NCI-H187 (cell line): ENCODE measurements around the gene ESPN.

Source experiments
- DNase-seq, 2 experiments: peaks; one replicate each; lab custom pipeline; 2025; lab: John Stamatoyannopoulos, UW

ESPN gene

GRCh38 chr1:6466751-6467150 lies 42.2 kb downstream of the ESPN start:
- DNase-seq: no peak

DNA sequence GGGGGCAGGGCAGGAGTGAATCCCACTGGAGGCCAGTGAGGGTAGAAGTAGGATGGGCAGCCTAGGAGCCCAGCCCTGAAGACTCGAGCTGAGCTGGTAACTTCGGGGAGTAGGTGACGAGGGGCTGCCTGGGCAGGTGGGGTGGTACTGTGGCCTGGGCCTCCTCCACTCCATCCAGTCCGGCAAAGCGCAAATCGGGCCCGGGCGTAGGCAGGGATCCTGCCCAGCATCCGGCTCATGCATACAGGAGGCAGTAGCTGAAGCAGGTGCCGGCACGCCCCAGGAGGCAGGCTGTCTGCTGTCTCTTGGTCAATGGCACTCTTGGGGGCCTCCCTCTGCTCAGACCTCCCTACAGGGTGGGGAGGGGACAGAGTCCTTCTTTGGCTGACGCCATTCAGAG lies 42.6 kb downstream of the ESPN start:
- no peak for DNase-seq

GRCh38 chr1:6467744-6468688 lies 43.4 kb downstream of the ESPN start:
- no peak for DNase-seq

DNA sequence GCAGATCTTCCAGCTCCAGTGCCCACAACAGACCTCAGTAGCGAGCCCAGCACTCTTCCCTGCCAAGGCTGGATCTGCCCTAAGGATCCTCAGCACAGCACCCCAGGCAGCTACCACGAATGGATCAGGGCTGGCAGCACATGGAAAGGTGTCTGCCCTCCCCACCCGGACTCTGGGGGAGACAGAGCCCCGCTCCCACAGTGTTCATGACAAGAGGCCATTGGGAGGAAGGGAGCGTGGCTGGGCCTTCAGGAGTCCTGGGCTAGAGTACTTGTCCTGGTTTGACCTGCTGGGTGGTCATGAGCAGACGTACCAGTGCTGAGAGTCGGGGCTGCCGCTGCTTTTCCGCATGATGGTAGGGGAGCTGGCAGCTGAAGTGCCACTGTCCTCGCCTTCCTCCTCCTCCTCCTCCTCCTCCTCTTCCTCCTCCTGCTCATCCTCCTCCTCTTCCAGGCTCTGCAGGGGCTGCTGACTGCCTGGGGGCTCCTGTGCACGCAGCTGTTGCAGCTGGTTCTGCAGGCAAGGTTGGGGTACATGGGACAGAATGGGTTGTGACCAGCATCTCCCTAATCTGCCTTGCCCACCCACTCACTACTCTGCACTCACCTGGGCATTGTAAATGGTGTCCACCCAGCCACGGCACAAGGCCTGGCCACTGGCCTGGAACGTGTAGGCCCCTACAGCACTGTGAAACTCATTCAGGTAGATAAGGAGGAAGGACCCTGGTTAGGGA lies 44.3 kb downstream of the ESPN start:
- DNase-seq: no peak

- no peak for DNase-seq
These were observed 45.8 kb downstream of the ESPN start for GRCh38 chr1:6470132-6471085.

DNA sequence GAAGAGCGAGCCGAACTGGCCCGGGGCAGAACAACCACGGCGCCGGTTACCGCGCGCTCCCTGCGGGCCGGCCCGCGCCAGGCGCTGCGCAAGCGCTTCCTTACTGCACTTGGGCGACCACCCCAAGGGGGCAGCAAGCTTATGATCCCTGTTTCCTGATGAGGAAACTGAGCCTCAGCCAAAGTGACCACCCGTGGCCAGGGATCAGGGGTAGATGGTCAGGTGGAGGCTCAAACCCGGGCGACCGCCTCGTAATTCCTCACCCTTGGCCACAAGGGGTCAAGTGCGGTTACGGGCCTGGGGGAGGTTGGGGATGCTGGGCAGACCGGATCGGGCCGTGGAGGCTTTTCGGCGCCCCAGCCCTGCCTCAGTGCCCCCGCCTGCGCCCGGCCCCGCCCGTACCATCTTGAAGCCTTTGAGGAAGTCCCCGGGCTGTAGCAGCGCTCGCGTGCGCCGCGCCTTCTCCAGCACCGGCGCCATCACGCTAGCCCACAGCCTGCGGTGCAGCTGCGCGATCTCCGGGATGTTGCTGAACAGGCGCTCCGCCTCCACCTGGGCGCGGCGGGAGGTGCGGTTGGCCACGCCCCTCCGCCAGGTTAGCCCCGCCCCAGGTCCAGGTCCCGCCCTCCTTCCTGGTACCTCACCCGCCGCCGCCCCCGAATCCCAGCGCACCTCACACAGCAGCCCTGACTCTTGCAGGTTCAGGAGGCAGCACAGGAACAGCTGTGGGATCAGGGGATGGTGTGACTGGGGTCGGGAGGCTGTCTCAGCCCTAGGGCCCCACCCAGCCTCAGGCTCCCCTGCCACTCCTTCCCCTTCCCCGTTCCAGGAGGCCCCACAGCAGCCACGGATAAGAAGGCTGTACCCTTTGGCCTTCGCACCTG lies 46.8 kb downstream of the ESPN start:
- DNase-seq: peak; percentile 71 to 81

DNA sequence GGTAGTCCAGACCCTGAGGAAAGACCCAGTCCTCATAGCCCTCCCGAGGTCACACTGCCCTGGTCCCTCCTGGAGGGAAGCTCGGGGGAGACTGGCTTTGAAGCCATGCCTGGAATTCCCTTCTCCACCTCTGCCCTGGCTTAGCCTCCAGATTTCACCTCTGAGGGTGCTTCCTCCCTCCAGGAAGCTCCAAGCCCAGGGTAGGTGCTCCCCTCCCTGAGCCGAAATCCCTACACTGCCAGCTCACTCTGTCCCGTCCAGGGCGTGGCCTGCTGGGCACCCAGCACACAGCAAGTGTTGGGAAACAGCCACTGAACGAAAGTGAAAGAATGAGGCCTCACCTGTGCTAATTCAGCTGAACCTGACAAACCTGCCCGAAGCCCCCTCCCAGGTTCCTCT lies 47.4 kb downstream of the ESPN start:
- DNase-seq: no peak

DNA sequence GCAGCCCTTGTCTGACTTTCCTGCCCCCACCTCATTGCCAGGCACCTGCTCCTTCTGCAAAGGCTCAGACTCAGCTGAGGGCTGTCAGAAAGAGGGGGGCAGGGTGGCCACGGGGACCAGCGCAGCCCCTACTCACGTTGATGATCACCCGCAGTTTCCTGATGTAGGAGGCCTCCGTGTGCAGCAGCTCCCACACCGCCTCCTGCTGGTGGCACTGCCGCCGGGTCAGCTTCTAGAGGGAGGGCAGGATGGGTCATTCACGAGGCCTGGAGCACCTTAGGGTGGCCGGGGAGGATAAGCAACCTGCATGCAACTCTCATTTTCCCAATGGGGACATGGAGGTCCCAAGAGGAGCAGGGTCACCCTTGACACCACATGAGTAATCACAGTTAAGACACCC lies 47.8 kb downstream of the ESPN start:
- DNase-seq: peak in 1 of 2 experiments; percentile 41

GRCh38 chr1:6473156-6473555 lies 48.6 kb downstream of the ESPN start:
- DNase-seq: no peak

DNA sequence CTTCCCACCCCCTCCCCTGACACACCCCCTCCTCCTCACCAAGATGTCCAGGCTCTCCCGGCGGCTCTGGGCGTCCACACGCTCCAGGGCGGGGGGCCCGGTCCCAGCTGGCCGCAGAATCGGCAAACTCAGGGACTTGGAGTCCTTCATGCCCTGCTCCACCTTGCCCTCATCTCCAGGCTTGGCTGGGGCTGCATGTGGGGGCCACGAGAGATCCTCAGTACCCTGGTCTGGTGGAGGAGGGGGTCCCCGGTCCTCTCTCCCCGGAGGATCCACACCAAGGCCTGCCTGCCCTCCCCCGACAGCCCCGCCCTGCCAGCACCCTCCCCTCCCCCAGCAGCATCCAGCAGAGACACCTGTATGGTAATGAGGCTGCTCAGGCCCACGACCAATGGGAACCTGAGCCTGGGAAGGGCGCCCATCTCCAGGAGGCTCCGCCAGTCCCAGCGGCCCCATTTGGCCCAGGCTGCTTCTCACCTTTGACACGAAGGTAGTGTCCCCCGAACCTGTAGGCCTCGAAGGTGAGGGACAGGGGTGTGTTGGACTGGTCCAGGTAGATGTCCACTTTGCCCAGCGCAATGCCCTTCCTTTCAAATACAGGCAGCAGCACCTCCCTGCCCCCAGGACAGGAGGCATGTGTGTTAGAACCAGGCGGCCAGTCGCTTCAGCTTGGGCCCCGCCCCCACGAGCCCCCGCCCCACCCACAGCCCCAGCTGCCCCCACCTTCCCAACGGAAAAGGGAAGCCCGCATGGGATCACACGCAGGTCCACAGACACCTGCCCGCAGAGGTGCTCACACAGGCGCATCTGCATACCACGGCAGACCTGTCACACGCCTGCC lies 49.6 kb downstream of the ESPN start:
- peak; percentile 83 to 93 for DNase-seq

- DNase-seq: peak in 1 of 2 experiments; percentile 74
These were observed 50.3 kb downstream of the ESPN start for GRCh38 chr1:6474815-6475282.

DNA sequence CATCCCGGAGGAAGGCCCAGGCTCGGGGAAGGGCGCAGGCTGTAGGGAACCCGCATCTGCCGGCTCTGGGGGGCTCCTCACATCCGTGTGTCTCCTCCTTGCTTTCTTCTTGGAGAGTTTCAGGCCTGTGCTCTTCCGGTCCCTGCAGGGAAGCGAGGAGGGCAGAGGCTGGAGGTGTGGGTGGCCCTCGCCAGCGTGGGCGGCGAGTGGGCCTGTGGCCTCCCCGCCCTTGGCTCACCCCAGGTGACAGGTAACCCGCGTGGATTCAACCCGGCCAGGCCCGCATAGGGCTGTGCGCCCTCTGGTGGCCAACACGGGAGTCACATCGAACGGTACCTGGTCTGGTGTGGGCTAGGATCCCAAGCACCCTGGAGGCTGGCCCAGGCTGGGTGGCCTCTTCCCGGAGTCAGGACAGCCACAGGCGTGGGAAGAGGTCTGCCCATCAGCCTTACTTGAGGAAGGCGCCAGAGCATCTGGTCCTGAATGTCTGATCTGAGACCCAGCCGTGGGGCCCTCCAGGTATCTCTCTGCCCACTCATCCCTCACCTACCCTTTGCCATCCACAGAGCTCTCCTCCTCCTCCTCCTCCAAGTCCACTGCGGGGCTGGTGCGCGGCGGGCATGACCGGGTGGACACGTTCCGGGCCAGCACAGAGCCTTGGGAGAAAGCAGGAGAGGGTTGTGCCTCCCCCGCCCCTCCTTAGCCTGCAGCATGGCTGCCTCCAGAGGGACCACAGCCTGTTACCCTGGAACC lies 51.0 kb downstream of the ESPN start:
- peak; percentile 15 to 46 for DNase-seq

DNA sequence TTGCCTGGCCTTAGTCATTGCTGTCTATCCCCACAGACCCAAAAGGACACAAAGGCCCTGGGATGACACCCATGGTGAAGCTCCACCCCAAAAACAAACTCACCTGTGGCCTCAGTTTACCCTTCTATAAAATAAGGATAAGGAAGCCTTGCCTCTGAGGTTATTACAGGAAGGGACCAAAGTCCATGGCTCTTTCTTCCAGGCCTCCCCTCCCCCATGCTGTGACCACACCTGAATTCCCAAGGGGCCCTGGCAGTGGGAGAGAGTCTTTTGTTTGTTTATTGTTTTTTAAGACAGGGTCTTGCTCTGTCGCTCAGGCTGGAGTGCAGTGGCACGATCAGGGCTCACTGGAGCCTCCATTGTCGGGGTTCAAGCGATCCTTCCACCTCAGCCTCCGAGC lies 51.9 kb downstream of the ESPN start:
- no peak for DNase-seq

DNA sequence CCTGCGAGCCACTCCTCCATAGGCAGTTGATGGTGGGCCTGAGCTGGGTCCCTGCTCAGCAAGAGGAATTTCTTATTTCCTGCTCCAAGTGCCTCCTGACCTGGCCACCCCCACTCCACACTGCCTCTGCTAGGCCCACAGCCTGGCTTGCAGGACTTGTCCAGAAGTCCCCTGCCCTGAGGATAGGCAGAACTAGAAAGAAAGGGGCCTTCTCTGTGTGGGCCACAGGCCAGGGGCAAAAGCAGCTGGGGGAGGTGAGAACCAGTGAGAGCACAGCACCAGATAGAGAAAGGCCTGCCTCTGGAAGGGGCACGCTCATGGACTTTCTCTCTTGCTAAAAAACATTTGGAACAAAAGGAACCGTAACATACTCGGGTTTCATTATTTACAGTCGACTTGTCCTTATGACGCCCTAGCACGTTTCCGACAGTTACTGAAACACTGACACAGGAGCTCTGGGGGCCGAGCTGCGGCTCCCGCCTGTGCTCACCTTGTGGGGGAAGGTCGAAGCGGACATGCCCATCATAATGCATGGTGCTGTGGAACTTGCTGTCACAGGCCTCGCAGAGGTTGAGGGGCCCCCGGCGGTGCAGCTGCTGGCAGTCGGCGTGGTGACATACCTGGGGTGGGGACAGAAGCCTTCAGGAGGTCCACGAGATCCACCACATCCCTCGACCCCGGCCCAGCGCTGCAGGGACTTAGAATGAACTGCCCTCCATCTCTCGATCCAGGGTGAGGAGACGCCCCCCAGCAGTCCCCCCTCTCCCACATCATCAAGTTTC lies 52.7 kb downstream of the ESPN start:
- no peak for DNase-seq

DNA sequence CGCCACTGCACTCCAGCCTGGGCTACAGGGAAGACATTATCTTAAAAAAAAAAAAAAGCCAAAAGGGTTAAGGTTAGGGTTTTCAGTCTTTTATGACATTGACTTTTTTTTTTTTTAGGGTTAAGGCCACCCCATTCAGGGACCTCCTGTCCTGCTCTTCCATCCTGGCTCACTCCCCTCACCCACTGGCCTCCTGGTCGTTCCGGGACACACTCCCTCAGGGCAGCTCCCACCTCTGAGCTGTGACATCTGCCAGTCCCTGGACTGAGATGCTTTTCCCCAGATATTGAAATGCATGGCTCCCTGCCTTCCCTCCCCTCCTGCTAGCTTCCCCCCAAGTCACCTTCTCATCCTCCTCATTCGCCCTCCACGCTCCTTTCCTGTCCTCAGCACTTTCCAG lies 57.2 kb downstream of the ESPN start:
- DNase-seq: no peak

GRCh38 chr1:6483017-6483760 lies 58.6 kb downstream of the ESPN start:
- DNase-seq: peak; percentile 26 to 63

GRCh38 chr1:6483761-6484117 lies 59.2 kb downstream of the ESPN start:
- no peak for DNase-seq

GRCh38 chr1:6484826-6485167 lies 60.2 kb downstream of the ESPN start:
- no peak for DNase-seq
